Panc1 (cell line): Measurements from ENCODE around the gene STC2. TPM values are rescaled to one million over a fixed set of nuclear protein-coding genes. Genes with fewer than 3 reads are reported as not detected.

Experiments
- ATAC-seq: fragments of 200-7000 bp; cut with Tn5 transposase; 2 replicates; pipeline ENCODE4 v1.9.1; 2020; ENCODE audit warnings: mild to moderate bottlenecking, moderate library complexity
- BruUV-seq: library from RNA; stranded (reverse); fragments of 400-500 nt; replicated peaks from 2 replicates; lab custom pipeline; 2021; lab: Mats Ljungman, UMichigan
- CTCF ChIA-PET: fragments of 300-600 bp; sonication (Branson Sonifier 250); formaldehyde crosslinking; loops from one replicate; lab custom pipeline; 2022; ENCODE audit warnings: antibody characterized with exemption; lab: Charles Lee
- POLR2A ChIA-PET: fragments of 300-600 bp; sonication (Branson Sonifier 250); formaldehyde crosslinking; loops from one replicate; lab custom pipeline; 2022; ENCODE audit warnings: antibody characterized with exemption; lab: Charles Lee
- DNase-seq: peaks from one replicate; pipeline ENCODE4 v3.0.0-alpha.2; 2010; ENCODE audit warnings: low read depth, low spot score
- H3K27ac ChIP-seq: 2 replicates; pipeline ENCODE4 v1.5.1; 2011; ENCODE audit warnings: mild to moderate bottlenecking, low read length, inconsistent platforms
- H3K27me3 ChIP-seq: fragments of 200-500 bp; sonication (Bioruptor generic); 2 replicates; pipeline ENCODE4 v1.6.0; 2014; ENCODE audit warnings: low read length, inconsistent platforms; ENCODE audit not compliant: control insufficient read depth, insufficient read depth
- H3K36me3 ChIP-seq: fragments of 200-500 bp; sonication (Bioruptor generic); 2 replicates; pipeline ENCODE4 v1.5.1; 2014; ENCODE audit warnings: inconsistent platforms, mild to moderate bottlenecking, low read length, moderate library complexity; ENCODE audit not compliant: control insufficient read depth, insufficient read depth
- H3K4me1 ChIP-seq: 2 replicates; pipeline ENCODE4 v1.5.1; 2011; ENCODE audit warnings: inconsistent platforms, mild to moderate bottlenecking, low read length, moderate library complexity; ENCODE audit not compliant: control insufficient read depth, insufficient read depth
- H3K4me3 ChIP-seq, 2 experiments: 2 replicates each; pipeline ENCODE4 v1.5.1; 2011 to 2012; ENCODE audit warnings: low read depth in 2 of 2, low read length in 2 of 2, mild to moderate bottlenecking in 2 of 2, inconsistent platforms in 1 of 2, moderate library complexity in 1 of 2
- H3K9me3 ChIP-seq: fragments of 200-500 bp; sonication (Bioruptor generic); 2 replicates; pipeline ENCODE4 v1.5.1; 2014; ENCODE audit warnings: low read depth, mild to moderate bottlenecking, inconsistent platforms, low read length, moderate library complexity; ENCODE audit not compliant: control insufficient read depth, insufficient read depth
- POLR2AphosphoS5 ChIP-seq: IDR thresholded peaks from 2 replicates; pipeline ENCODE4 v1.6.1; 2012; ENCODE audit warnings: mild to moderate bottlenecking, low read depth, low read length, moderate library complexity
- SIN3A ChIP-seq: IDR thresholded peaks from 2 replicates; pipeline ENCODE4 v1.6.1; 2012; ENCODE audit warnings: low read depth, mild to moderate bottlenecking, low read length, moderate library complexity, borderline replicate concordance; ENCODE audit not compliant: insufficient read depth
- TCF7L2 ChIP-seq: IDR thresholded peaks from 2 replicates; pipeline ENCODE4 v1.6.1; 2011; ENCODE audit warnings: mild to moderate bottlenecking, low read depth, low read length, inconsistent platforms
- in situ Hi-C: cut with HindIII; loops from 2 replicates; pipeline ENCODE4 v1.10.0; 2016; ENCODE audit warnings: low sequenced_read_pairs, low pct_unique_long_range_greater_than_20kb
- intact Hi-C: fragments of 100-400 bp; cut with micrococcal nuclease; formaldehyde crosslinking; loops from one replicate; pipeline ENCODE4 v1.10.0; 2022; ENCODE audit not compliant: unreplicated experiment
- microRNA-seq: library from miRNA; unstranded; fragments of <30 nt; microRNA quantifications from one replicate; pipeline ENCODE4 v1.1.0, GENCODE V29; 2020; ENCODE audit not compliant: unreplicated experiment
- total RNA-seq: library from RNA; stranded (reverse); gene quantifications from one replicate; pipeline ENCODE4 v1.2.1, GENCODE V29; 2021; ENCODE audit not compliant: unreplicated experiment
- TF ChIP-seq, protein P1 (sequence below): fragments of 450-650 bp; IDR thresholded peaks from 2 replicates; pipeline ENCODE4 v1.5.1; 2017; ENCODE audit warnings: mild to moderate bottlenecking
- TF ChIP-seq, protein P2 (sequence below), 2 experiments: IDR thresholded peaks; 2 replicates each; pipeline ENCODE4 v1.6.1; 2011 to 2012; ENCODE audit warnings: low read depth in 2 of 2, control low read depth in 1 of 2, low read length in 1 of 2, mild to moderate bottlenecking in 1 of 2, moderate library complexity in 1 of 2; ENCODE audit not compliant: insufficient read depth in 1 of 2

The STC2 gene
- total RNA-seq, 1 experiment from 2014 or later, result 32.2 TPM

GRCh38 chr5:173265433-173265832 lies 62.8 kb downstream of the STC2 start:
- TF ChIP-seq, protein P1, sequence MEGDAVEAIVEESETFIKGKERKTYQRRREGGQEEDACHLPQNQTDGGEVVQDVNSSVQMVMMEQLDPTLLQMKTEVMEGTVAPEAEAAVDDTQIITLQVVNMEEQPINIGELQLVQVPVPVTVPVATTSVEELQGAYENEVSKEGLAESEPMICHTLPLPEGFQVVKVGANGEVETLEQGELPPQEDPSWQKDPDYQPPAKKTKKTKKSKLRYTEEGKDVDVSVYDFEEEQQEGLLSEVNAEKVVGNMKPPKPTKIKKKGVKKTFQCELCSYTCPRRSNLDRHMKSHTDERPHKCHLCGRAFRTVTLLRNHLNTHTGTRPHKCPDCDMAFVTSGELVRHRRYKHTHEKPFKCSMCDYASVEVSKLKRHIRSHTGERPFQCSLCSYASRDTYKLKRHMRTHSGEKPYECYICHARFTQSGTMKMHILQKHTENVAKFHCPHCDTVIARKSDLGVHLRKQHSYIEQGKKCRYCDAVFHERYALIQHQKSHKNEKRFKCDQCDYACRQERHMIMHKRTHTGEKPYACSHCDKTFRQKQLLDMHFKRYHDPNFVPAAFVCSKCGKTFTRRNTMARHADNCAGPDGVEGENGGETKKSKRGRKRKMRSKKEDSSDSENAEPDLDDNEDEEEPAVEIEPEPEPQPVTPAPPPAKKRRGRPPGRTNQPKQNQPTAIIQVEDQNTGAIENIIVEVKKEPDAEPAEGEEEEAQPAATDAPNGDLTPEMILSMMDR, result no peak
- TF ChIP-seq, protein P2, sequence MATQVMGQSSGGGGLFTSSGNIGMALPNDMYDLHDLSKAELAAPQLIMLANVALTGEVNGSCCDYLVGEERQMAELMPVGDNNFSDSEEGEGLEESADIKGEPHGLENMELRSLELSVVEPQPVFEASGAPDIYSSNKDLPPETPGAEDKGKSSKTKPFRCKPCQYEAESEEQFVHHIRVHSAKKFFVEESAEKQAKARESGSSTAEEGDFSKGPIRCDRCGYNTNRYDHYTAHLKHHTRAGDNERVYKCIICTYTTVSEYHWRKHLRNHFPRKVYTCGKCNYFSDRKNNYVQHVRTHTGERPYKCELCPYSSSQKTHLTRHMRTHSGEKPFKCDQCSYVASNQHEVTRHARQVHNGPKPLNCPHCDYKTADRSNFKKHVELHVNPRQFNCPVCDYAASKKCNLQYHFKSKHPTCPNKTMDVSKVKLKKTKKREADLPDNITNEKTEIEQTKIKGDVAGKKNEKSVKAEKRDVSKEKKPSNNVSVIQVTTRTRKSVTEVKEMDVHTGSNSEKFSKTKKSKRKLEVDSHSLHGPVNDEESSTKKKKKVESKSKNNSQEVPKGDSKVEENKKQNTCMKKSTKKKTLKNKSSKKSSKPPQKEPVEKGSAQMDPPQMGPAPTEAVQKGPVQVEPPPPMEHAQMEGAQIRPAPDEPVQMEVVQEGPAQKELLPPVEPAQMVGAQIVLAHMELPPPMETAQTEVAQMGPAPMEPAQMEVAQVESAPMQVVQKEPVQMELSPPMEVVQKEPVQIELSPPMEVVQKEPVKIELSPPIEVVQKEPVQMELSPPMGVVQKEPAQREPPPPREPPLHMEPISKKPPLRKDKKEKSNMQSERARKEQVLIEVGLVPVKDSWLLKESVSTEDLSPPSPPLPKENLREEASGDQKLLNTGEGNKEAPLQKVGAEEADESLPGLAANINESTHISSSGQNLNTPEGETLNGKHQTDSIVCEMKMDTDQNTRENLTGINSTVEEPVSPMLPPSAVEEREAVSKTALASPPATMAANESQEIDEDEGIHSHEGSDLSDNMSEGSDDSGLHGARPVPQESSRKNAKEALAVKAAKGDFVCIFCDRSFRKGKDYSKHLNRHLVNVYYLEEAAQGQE (IDR thresholded peaks at IDR 0.05; ENCODE audit: insufficient read depth in 1 of 2, low read depth in 2 of 2, low read length in 1 of 2), result no peak
- TF ChIP-seq TCF7L2, result no peak
- TF ChIP-seq POLR2AphosphoS5, result no peak
- no peak for TF ChIP-seq SIN3A
- in situ Hi-C loops, result no loop called here
- CTCF ChIA-PET, result no interaction called here
- no peaks in the 10 kb centered on the region for H3K36me3 ChIP-seq
- no peaks in the 10 kb centered on the region for H3K9me3 ChIP-seq
- POLR2A ChIA-PET, result no interaction called here
- ATAC-seq, result no peak
- no peak for DNase-seq
- no peaks in the 10 kb centered on the region for H3K4me1 ChIP-seq
- BruUV-seq, result no TSS peak
- H3K27me3 ChIP-seq, result peaks cover 5% of the 10 kb centered on the region; the same call in 1 of the 2 replicates
- no peak overlapping the region for H3K4me3 ChIP-seq
- intact Hi-C loops, result no loop called here
- no peak overlapping the region for H3K27ac ChIP-seq

Small RNA genes lying within 50 kb of the gene (microRNA-seq; reads per million reads assigned to microRNA genes)
- not detected for gene MIR8056

Other genes starting within 250 kb of the STC2 start
- 12.3 TPM for gene BNIP1, start 183.9 kb downstream of the STC2 start, total RNA-seq
- gene NKX2-5, start 93.2 kb downstream of the STC2 start, total RNA-seq, result not detected